T-helper 2 cell (primary cell): ENCODE results near the gene RAD51B.
"Not testable (repeated sequence)": the region's sequence is repeated elsewhere in the genome, so short reads cannot be mapped to it uniquely, and the experiment has no call there.

ENCODE experiments used
- DNase-seq, 5 experiments: peaks; one replicate each; pipeline versions ENCODE4 v3.0.0 to v3.0.0-alpha.2; 2012 to 2022

RAD51B gene

DNA sequence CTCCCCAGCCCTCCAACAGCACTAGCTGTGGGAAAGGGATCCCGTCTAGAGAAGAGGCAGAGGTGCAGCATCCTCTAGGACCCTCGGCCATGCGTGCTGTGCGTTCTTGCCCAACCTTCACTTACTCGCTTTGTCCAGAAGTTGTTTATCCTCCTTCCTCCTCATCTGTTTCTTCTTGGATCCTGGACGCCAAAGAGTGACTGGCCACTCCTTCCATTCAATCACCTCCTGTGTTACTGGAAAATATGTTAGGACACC, 832.8 kb downstream of the RAD51B start:
- no peak for DNase-seq

- no peak for DNase-seq
Observed at GRCh38 chr14:68653108-68653507, 833.5 kb downstream of the RAD51B start.

DNA sequence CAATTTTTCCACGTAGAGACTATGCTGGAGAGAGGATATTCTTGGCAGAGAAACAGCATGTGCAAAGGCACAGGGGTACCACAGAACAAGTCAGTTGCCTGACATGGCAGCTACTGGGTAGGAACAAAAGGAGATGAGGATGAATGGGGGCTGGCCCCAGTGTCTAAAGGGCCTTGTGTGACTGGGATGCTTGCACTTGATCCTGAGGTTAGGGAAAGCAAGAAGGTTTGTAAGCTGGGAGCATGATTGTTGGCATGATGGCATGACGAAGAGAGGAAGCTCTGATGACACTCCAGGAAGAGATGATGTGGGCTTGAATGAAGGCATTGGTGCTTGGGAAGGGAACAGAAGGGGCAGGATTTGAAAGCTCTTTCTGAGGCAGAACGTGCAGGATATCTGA, 834.2 kb downstream of the RAD51B start:
- no peak for DNase-seq

- no peak for DNase-seq
Observed at GRCh38 chr14:68654471-68654941, 834.9 kb downstream of the RAD51B start.

DNA sequence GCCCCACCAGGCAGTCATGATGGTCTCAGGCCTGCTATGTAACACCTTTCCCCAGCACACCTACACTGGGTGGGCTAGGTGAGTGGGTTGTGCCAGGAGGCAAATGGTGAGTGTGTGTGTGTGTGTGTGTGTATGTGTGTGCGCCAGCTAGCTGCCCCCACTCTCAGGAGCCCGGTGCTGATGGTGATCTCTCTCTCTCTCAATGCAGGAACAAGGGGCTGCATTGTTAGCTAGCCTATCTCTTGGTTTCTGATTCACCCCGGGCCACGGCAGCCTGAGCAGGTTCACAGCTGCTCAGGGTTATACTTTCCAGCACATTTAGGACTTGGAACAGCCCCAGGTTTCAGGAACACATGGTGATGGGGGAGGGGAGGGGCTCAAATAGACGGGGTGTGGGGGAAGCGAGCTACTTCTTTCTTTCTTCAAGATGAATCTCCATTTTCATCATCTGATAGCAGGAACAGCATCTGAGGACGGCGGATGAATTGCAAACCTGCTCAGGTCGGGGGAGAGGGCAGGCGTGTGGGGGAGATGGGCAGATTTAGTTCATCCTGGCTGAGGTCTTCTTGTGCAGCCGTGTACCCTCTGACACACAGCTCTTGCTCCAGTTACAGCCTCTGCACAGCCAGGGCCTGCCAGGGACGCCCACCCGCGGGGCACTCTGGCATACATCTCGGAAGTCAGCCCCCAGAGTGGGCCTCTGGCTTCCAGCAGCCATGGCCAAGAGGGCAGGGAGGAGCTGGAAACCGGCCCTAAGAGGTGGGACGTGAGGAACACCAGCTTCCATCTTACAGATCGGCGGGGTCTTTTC, 835.6 kb downstream of the RAD51B start:
- DNase-seq, result no peak

DNA sequence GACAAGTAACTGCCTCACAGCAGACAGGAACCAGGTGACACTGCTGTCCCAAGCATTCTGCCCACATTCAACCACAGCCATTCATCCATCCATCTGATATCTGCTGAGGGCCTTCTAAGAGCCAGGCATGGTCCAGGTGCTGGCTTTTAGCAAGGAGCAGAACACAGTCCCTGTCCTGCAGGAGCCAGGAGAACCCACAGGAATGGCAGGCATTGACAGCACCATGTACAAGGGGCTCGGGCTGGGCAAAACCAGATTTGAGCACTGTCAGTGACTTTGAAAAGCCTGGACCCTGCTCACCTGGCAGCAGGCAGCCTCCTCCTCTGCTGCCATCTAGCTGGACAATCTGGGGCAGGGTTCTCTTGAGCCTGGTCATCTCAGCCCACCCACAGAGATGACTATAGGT, 836.3 kb downstream of the RAD51B start:
- DNase-seq, result no peak

GRCh38 chr14:68656452-68656851, 836.9 kb downstream of the RAD51B start:
- DNase-seq, result no peak

- DNase-seq, result no peak
Observed at GRCh38 chr14:68657300-68658028, 837.9 kb downstream of the RAD51B start.

DNA sequence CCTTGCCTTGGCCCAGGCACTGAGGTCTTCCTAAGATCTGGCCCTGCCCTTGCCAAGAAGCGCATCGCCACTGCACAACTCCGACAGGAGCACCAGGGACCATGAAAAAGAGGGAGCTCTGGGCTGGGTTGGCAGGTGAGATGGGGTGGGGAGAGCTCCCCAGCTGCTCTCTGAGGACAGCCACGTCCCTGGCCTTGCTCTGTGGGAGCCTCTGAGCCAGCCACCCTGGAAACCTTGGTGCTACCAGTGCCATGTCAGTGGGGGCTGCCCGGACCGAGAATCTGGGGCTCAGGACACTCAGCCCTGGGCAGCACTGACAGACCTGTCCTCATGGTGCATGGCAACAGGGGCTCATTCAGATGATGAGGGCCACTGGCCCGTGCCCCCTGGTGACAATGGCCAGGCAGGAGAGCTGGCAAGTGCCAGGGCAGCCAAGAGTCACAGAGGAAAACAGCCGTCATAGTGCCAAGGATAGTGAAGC, 838.5 kb downstream of the RAD51B start:
- DNase-seq, result no peak

GRCh38 chr14:68658943-68659931, 839.7 kb downstream of the RAD51B start:
- no peak for DNase-seq

DNA sequence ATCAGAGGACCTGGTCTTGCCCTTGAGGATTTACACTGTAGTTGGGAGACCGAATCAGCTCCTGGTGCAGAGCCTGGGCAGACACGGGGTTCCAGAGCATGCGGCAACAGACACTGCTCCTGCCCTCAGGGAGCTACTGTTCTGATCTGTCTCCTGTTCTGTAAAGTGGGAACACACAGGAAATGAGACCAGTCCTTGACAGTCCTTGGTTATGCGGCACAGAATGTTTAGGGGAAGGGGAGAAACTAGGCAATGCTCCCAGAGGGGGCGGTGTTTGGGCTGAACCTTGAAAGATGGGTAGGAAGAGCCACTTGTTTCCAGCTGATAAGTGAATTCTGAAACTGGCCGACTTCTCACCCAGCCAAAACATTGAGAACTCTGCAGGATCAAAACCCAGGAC, 840.9 kb downstream of the RAD51B start:
- DNase-seq, result no peak

DNA sequence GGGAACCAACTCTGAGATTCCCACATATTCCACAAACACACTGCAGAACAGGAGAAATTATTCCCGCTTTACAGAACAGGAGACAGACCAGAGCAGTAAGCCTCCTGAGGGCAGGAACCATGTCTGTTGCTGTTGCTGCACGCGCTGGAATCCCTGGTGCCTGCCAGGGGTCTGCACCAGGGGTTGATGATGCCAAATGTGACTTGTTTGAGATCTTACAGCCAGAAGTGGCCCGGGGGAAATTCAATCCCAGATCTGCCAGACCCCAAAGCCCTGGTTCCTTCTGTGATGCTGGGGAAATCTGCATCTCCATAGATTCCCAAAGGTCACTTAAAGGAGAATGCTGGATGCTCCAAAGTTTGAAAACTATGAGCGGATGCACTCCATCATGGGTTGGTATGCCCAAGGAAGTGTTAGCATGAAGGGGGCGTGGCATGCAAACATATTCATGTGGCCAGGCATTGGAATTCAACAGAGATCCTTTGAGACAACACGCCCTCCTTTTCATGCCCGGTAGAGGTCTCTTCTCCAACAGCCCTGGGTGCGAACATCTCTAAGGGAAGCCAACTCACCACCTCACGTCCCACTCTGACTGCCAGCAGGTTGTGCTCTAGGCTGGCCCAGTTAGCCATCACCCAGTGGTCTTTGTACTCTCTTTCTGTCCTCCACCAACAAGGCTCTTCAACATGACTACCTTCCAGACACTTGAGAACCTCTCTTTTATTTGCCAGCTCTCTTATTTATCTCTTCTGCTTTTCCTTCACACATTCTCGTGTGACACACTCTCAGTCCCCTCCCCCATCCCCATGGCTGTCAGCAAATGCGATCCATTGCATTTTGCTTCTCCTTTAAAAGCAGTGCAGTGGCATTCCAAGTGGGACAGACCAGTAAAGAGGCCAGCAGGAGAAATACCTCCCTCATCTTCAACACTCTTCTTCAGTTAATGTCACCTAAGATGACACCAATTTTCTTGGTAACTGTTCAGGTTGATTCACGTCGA, 841.9 kb downstream of the RAD51B start:
- DNase-seq, result no peak

GRCh38 chr14:68662392-68662791, 842.8 kb downstream of the RAD51B start:
- DNase-seq, result no peak

- DNase-seq, result not testable (repeated sequence)
Observed at GRCh38 chr14:68662826-68663225, 843.2 kb downstream of the RAD51B start.

- DNase-seq, result peak in 3 of 5 experiments; percentile 23 to 83 (median 32)
Observed at GRCh38 chr14:68663385-68664076, 844.0 kb downstream of the RAD51B start.

DNA sequence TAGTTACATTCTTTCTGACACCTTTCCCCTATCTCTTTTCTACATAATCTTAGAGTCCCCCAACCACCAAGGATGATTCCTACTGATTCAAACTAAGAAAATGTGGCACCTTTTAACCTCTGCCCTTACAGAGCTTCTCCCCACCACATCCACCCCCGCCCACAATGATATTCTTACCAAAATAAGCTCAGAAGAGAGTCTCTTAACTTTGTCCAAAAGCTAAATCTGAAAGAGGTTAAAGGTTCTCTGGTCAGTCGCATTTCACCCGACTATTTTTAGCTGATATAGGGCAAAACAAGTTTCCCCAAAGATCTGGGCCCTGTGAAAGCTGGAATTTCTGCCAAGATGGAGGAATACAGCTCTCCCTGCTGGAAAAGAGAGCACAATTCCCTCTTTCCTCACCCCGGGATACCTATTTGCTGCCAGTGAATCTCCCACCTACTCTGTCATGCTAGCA, 844.7 kb downstream of the RAD51B start:
- peak in 1 of 5 experiments; percentile 82 for DNase-seq

DNA sequence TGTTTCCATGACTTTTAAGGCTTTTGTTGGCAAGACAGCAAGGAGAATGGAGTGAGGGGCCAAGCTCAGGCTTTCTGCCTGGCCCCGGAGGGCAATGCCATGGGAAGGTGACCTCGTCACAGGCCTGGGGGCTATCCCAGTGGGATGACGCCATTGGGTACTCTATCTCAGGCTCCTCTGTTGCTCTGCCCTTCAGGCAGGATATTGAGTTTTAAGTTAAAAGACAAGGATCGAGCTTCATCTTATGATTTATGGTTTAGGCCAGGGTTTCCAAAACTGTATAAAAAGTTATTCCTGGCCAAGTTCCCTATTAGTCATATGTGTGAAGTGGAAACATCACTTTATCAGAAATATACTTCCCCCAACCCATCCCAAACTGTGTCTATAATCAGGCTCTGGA, 845.6 kb downstream of the RAD51B start:
- no peak for DNase-seq

GRCh38 chr14:68665792-68666204, 846.2 kb downstream of the RAD51B start:
- no peak for DNase-seq

DNA sequence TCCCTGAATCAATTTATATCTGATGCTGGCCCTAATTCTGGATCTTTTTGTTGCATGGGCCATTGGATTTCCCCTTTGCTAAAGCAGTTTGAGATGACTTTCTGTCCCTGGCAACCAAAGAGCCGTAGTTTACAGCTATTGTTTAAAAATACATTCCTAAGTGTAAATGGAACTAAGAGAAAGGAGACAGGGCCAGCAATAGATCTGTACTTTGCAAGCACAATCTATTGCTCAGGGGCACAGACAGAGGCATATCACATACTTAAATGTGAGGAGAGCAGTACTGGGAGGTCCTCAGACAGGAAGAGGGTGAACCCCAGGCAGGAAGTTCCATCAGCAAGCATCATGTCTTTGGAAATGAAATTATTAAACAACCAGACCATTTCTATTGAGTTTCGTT, 846.7 kb downstream of the RAD51B start:
- no peak for DNase-seq

GRCh38 chr14:68666899-68667298, 847.3 kb downstream of the RAD51B start:
- no peak for DNase-seq

- no peak for DNase-seq
Observed at GRCh38 chr14:68667313-68667791, 847.8 kb downstream of the RAD51B start.
